Tibial artery (tissue), 4 donors: Measurements from ENCODE around the gene NEK7.

Experiments
- DNase-seq, 2 donors: peaks; one replicate each; pipeline ENCODE4 v3.0.0-alpha.2; 2019
- H3K27ac ChIP-seq, 2 donors: fragments of 200-600 bp; sonication (generic) in 1 of 2; 1 replicate in 1 of 2; 2 replicates in 1 of 2; pipeline ENCODE4 v1.5.1; 2018 to 2019; ENCODE audit warnings: mild to moderate bottlenecking in 1 of 2
- H3K27me3 ChIP-seq, 2 donors: fragments of 200-600 bp; sonication (generic) in 1 of 2; one replicate each; pipeline versions ENCODE4 v1.5.1 to v1.6.0; 2016 to 2019
- H3K36me3 ChIP-seq, 3 donors: fragments of 200-600 bp; sonication (generic) in 2 of 3; one replicate each; pipeline ENCODE4 v1.5.1; 2016 to 2019; ENCODE audit warnings: mild to moderate bottlenecking in 2 of 3
- H3K4me1 ChIP-seq, 4 donors: fragments of 200-600 bp; sonication (generic) in 2 of 4; 1 replicate in 3 of 4; 2 replicates in 1 of 4; pipeline ENCODE4 v1.5.1; 2016 to 2019
- H3K4me3 ChIP-seq, 2 donors: fragments of 200-600 bp; sonication (generic) in 1 of 2; 1 replicate in 1 of 2; 2 replicates in 1 of 2; pipeline ENCODE4 v1.5.1; 2018 to 2019; ENCODE audit warnings: mild to moderate bottlenecking in 2 of 2
- H3K9me3 ChIP-seq, 3 donors: fragments of 200-600 bp; sonication (generic) in 1 of 3; one replicate each; pipeline ENCODE4 v1.5.1; 2016 to 2019
- intact Hi-C: fragments of 100-400 bp; cut with DNase I; formaldehyde crosslinking; loops from one replicate; pipeline ENCODE4 v1.15.0; 2023; ENCODE audit warnings: low total_unique reads
- TF ChIP-seq, protein P1 (sequence below), 2 experiments: fragments of 200-600 bp in 1 of 2; fragments of 450-650 bp in 1 of 2; IDR thresholded peaks; one replicate each; pipeline ENCODE4 v1.5.1; 2017 to 2019; ENCODE audit warnings: antibody characterized with exemption in 2 of 2, mild to moderate bottlenecking in 1 of 2, moderate library complexity in 1 of 2

Gene NEK7

DNA sequence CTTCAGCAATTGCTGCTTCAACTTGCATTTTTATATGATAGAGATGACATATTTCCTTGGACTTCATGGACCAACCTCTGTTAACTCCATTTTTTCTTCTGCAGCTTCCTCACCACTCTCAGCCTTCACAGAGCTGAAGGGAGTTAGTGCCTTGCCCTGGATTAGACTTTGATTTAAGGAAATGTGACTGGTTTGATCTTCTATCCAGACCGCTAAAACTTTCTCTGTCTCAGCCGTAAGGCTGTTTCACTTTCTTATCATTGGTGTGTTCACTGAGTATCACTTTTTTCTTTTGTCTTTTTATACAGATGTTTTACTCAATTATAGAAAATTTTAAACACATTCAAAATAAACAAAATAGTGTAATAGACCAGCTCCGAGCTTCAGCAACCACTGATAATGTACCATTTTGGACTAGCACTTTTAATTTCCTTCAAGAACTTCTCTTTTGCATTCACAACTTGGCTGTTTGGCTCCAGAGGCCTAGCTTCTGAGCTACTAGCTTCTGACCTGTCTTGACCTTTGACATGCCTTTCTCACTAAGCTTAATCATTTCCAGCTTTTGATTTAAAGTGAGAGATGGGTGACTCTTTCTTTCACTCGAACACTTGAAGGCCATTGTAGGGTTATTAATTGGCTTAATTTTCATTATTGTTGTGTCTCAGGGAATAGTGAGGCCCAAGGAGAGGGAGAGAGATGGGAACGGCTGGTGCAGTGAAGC lies 9.3 kb downstream of the NEK7 start:
- DNase-seq = no peak
- no peaks in the 10 kb centered on the region for H3K9me3 ChIP-seq
- H3K4me1 ChIP-seq = peaks cover 0 to 83% (median 30%) of the 10 kb centered on the region in 4 donors
- H3K27ac ChIP-seq = no peak overlapping the region
- H3K4me3 ChIP-seq = no peak overlapping the region
- no peaks in the 10 kb centered on the region for H3K27me3 ChIP-seq
- no peaks in the 10 kb centered on the region for H3K36me3 ChIP-seq
- TF ChIP-seq, protein P1, sequence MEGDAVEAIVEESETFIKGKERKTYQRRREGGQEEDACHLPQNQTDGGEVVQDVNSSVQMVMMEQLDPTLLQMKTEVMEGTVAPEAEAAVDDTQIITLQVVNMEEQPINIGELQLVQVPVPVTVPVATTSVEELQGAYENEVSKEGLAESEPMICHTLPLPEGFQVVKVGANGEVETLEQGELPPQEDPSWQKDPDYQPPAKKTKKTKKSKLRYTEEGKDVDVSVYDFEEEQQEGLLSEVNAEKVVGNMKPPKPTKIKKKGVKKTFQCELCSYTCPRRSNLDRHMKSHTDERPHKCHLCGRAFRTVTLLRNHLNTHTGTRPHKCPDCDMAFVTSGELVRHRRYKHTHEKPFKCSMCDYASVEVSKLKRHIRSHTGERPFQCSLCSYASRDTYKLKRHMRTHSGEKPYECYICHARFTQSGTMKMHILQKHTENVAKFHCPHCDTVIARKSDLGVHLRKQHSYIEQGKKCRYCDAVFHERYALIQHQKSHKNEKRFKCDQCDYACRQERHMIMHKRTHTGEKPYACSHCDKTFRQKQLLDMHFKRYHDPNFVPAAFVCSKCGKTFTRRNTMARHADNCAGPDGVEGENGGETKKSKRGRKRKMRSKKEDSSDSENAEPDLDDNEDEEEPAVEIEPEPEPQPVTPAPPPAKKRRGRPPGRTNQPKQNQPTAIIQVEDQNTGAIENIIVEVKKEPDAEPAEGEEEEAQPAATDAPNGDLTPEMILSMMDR (IDR thresholded peaks at IDR 0.05) = no peak
- intact Hi-C loops = no loop called here

DNA sequence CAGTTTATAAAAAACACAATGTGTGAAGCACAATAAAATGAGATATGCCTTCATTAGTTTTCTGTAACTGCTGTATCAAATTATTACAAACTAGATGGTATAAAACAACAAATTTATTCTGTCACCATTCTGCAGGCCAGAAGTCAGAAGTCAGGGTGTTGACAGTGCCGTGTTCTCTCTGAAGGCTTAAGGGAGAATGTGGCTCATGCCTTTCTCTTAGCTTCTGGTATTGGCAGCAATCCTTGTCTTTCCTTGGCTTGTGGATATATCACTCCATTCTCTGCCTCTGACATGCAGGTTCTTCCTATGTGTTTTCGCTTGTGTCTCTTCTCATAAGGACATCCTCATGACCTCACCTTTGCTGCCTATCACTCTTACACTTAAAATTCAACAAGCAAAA lies 10.1 kb downstream of the NEK7 start:
- TF ChIP-seq, protein P1 (IDR thresholded peaks at IDR 0.05) = no peak
- H3K27ac ChIP-seq = peak overlapping the region in 1 of 2 donors; percentile 3
- no peaks in the 10 kb centered on the region for H3K36me3 ChIP-seq
- H3K9me3 ChIP-seq = no peaks in the 10 kb centered on the region
- no peak for DNase-seq
- peaks cover 0 to 83% (median 30%) of the 10 kb centered on the region in 4 donors for H3K4me1 ChIP-seq
- H3K4me3 ChIP-seq = no peak overlapping the region
- no peaks in the 10 kb centered on the region for H3K27me3 ChIP-seq
- intact Hi-C loops = no loop called here

DNA sequence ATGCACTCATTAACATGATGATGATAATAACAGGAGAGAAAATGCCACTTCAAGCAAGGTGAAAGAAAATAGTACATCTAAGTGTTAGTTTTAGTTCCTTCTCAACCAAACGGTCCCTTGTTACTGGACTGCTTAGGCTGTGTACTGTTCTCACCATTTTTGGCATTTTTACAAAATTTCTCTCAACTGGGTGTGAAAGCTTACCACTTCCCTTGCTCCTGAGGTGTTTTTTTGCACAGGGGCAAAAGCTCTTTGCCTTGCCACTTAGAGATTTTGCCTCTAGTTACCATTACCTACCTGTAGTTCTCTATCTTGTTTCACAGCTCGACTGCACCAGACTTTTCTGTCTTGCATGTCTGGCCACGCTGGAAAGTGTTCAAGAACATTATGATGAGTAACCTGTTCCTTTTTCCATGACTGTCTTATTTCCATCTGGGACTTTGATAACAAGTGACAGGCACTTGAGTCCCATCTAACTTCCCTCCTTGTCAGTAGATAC lies 10.7 kb downstream of the NEK7 start:
- H3K27ac ChIP-seq = peak overlapping the region in 1 of 2 donors; percentile 3
- DNase-seq = no peak

DNA sequence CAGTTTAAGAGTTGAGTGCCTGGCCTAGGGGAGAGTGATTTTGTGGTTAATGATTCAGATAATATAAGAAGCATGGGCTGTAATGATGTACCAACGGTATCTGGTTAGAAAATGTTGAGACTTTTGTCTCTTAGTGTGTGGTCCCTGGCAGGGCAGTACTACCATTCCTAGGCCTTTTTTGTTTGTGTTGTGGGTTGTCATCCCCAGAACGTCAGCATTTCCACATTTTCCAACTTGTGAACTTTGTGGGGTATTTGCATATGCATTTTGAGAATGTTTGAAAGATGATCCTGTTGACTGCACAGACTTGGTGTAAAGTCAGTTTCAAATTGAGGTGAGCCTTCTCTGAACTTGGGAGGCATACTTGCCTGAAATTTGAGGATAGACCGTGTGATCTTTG lies 11.4 kb downstream of the NEK7 start:
- H3K9me3 ChIP-seq = no peaks in the 10 kb centered on the region
- H3K4me3 ChIP-seq = no peak overlapping the region
- no peaks in the 10 kb centered on the region for H3K27me3 ChIP-seq
- H3K36me3 ChIP-seq = no peaks in the 10 kb centered on the region
- peaks cover 0 to 87% (median 34%) of the 10 kb centered on the region in 4 donors for H3K4me1 ChIP-seq
- DNase-seq = no peak
- TF ChIP-seq, protein P1 (IDR thresholded peaks at IDR 0.05) = no peak
- no peak overlapping the region for H3K27ac ChIP-seq
- intact Hi-C loops = no loop called here

More for the DNA sequence above, 10.7 kb downstream of the NEK7 start:
- Histone ChIP-seq H3K27me3 (no peaks in the 10 kb centered on the region), H3K4me3 (no peak overlapping the region), H3K36me3 (no peaks in the 10 kb centered on the region), H3K4me1 (peaks cover 0 to 83% (median 31%) of the 10 kb centered on the region in 4 donors), H3K9me3 (no peaks in the 10 kb centered on the region)
- TF ChIP-seq, protein P1 (IDR thresholded peaks at IDR 0.05) = no peak
- intact Hi-C loops = no loop called here

DNA sequence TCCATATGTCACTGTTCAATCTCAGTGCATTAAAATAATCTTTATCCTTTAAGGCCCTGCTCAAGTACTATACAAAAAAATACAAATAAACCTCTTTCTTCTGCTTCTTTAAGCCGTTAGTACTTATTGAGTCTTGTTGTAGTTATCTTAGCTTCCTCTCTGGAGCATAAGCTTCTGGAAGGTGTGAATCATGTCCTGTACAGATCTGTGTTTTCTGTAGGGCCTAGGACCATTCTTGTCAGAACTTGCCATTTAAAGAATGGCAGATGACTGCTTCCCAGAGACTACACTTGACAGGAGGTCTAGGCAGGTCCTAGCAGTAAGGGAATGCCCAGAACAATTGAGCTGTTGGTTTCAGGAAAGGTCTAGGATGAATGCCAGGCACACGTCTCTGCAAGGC lies 12.9 kb downstream of the NEK7 start:
- intact Hi-C loops = no loop called here
- Histone ChIP-seq H3K36me3 (no peaks in the 10 kb centered on the region), H3K9me3 (no peaks in the 10 kb centered on the region), H3K27ac (no peak overlapping the region), H3K4me1 (peaks cover 0 to 92% (median 38%) of the 10 kb centered on the region in 4 donors), H3K27me3 (no peaks in the 10 kb centered on the region), H3K4me3 (no peak overlapping the region)
- TF ChIP-seq, protein P1 (IDR thresholded peaks at IDR 0.05) = no peak
- no peak for DNase-seq
